WTC11 (cell line): ENCODE data around the gene GOSR2. TPM values are rescaled to one million over a fixed set of nuclear protein-coding genes. Genes with fewer than 3 reads are reported as not detected.

Experiments
- ATAC-seq: fragments of 200-7000 bp; cut with Tn5 transposase; 2 replicates; pipeline ENCODE4 v1.10.0; 2021; ENCODE audit warnings: mild to moderate bottlenecking, moderate library complexity
- CTCF ChIA-PET: fragments of 300-600 bp; sonication (Branson Sonifier 250); formaldehyde crosslinking; loops from one replicate; lab custom pipeline; 2021; ENCODE audit warnings: antibody characterized with exemption; lab: Charles Lee
- POLR2A ChIA-PET: fragments of 350-600 bp; sonication (Branson Sonifier 250); formaldehyde crosslinking; loops from one replicate; lab custom pipeline; 2021; ENCODE audit warnings: antibody characterized with exemption; lab: Charles Lee
- DNase-seq: peaks from one replicate; pipeline ENCODE4 v3.0.0; 2021; ENCODE audit warnings: low spot score
- H3K27ac Mint-ChIP-seq: 2 replicates; pipeline ENCODE4 v1.8.0; 2021; ENCODE audit warnings: mixed read lengths
- H3K27me3 Mint-ChIP-seq: 2 replicates; pipeline ENCODE4 v1.8.0; 2021; ENCODE audit warnings: low read depth, mild to moderate bottlenecking, moderate library complexity, mixed read lengths
- H3K36me3 Mint-ChIP-seq: 2 replicates; pipeline ENCODE4 v1.8.0; 2021; ENCODE audit warnings: mixed read lengths
- H3K4me1 Mint-ChIP-seq: 2 replicates; pipeline ENCODE4 v1.8.0; 2022; ENCODE audit warnings: mixed read lengths
- H3K4me3 Mint-ChIP-seq: 2 replicates; pipeline ENCODE4 v1.8.0; 2021; ENCODE audit warnings: mild to moderate bottlenecking, moderate library complexity, mixed read lengths
- H3K9me3 Mint-ChIP-seq: 2 replicates; pipeline ENCODE4 v1.8.0; 2021; ENCODE audit warnings: mixed read lengths
- ATF1 ChIP-seq: sonication (generic); formaldehyde crosslinking; IDR thresholded peaks from 2 replicates; pipeline ENCODE4 v1.8.1; 2023; ENCODE audit warnings: mild to moderate bottlenecking, moderate library complexity, missing genetic modification reagents
- ELF4 ChIP-seq: sonication (generic); formaldehyde crosslinking; IDR thresholded peaks from 2 replicates; pipeline ENCODE4 v1.8.1; 2022; ENCODE audit warnings: low read depth, mild to moderate bottlenecking, moderate library complexity, missing genetic modification reagents
- EMX1 ChIP-seq: fragments of 250-450 bp; sonication (Bioruptor Pico); IDR thresholded peaks from 2 replicates; pipeline ENCODE4 v1.8.0; 2021; ENCODE audit warnings: mild to moderate bottlenecking
- FOXP1 ChIP-seq: sonication (generic); formaldehyde crosslinking; IDR thresholded peaks from 2 replicates; pipeline ENCODE4 v1.8.0; 2022; ENCODE audit warnings: missing genetic modification reagents, mild to moderate bottlenecking, moderate library complexity, borderline replicate concordance
- PREB ChIP-seq: sonication (generic); formaldehyde crosslinking; IDR thresholded peaks from 2 replicates; pipeline ENCODE4 v1.8.1; 2022; ENCODE audit warnings: mild to moderate bottlenecking, missing genetic modification reagents, moderate library complexity, borderline replicate concordance
- PRRX2 ChIP-seq: fragments of 250-450 bp; sonication (Bioruptor Pico); IDR thresholded peaks from 2 replicates; pipeline ENCODE4 v1.8.0; 2021; ENCODE audit warnings: mild to moderate bottlenecking
- SMAD3 ChIP-seq: sonication (generic); formaldehyde crosslinking; IDR thresholded peaks from 2 replicates; pipeline ENCODE4 v1.8.0; 2022; ENCODE audit warnings: missing genetic modification reagents, mild to moderate bottlenecking, borderline replicate concordance
- TEAD1 ChIP-seq: sonication (generic); formaldehyde crosslinking; IDR thresholded peaks from 2 replicates; pipeline ENCODE4 v1.8.0; 2022; ENCODE audit warnings: mild to moderate bottlenecking, missing genetic modification reagents
- ZNF121 ChIP-seq: sonication (generic); formaldehyde crosslinking; IDR thresholded peaks from 2 replicates; pipeline ENCODE4 v1.8.0; 2023; ENCODE audit warnings: missing genetic modification reagents
- ZNF317 ChIP-seq: sonication (generic); formaldehyde crosslinking; IDR thresholded peaks from 2 replicates; pipeline ENCODE4 v1.8.1; 2023; ENCODE audit warnings: low read depth, mild to moderate bottlenecking, moderate library complexity, missing genetic modification reagents, borderline replicate concordance
- ZNF416 ChIP-seq: fragments of 250-450 bp; sonication (Bioruptor Pico); IDR thresholded peaks from 2 replicates; pipeline ENCODE4 v1.9.0; 2021; ENCODE audit warnings: mild to moderate bottlenecking, inconsistent platforms
- ZNF423 ChIP-seq: fragments of 250-450 bp; sonication (Bioruptor Pico); IDR thresholded peaks from 2 replicates; pipeline ENCODE4 v2.1.2; 2022; ENCODE audit warnings: mild to moderate bottlenecking, moderate library complexity
- total RNA-seq: library from RNA; stranded (reverse); gene quantifications from 3 replicates; pipeline ENCODE4 v1.2.3, GENCODE V29; 2021
- TF ChIP-seq, protein P1 (sequence below): sonication (generic); formaldehyde crosslinking; IDR thresholded peaks from 2 replicates; pipeline ENCODE4 v1.8.1; 2023; ENCODE audit warnings: mild to moderate bottlenecking, missing genetic modification reagents, moderate library complexity
- TF ChIP-seq, protein P2 (sequence below): sonication (generic); formaldehyde crosslinking; IDR thresholded peaks from 2 replicates; pipeline ENCODE4 v1.8.0; 2022; ENCODE audit warnings: missing genetic modification reagents
- TF ChIP-seq, protein P3 (sequence below): fragments of 250-450 bp; sonication (Bioruptor Pico); IDR thresholded peaks from 2 replicates; pipeline ENCODE4 v1.9.0; 2021; ENCODE audit warnings: mild to moderate bottlenecking
- TF ChIP-seq, protein P4 (sequence below): fragments of 200-600 bp; IDR thresholded peaks from 2 replicates; pipeline ENCODE4 v1.8.0; 2022; ENCODE audit warnings: antibody characterized with exemption
- TF ChIP-seq, protein P5 (sequence below): sonication (generic); formaldehyde crosslinking; IDR thresholded peaks from 2 replicates; pipeline ENCODE4 v1.8.0; 2022; ENCODE audit warnings: mild to moderate bottlenecking, missing genetic modification reagents

Gene GOSR2
- total RNA-seq, 1 experiment from 2014 or later, result 45.8 TPM

GRCh38 chr17:46911311-46911710, 11.6 kb upstream of the GOSR2 start:
- CTCF ChIA-PET, result interaction anchor here (1.9 to 2.6 kb wide), 2 partner anchors 31 to 35 kb away, joined by 6 to 7 read pairs; no protein-coding TSS in a partner anchor
- no peak for DNase-seq
- POLR2A ChIA-PET, result no interaction called here
- H3K27me3 Mint-ChIP-seq, result 0 out of 2 replicates have a peak, but pooled peaks cover 3% of the 10 kb centered on the region
- TF ChIP-seq EMX1 (no peak), PREB (CRISPR knock-in tag) (no peak), TEAD1 (CRISPR knock-in tag) (no peak), FOXP1 (CRISPR knock-in tag) (no peak), ZNF121 (no peak), ZNF317 (CRISPR knock-in tag) (no peak), ATF1 (CRISPR knock-in tag) (no peak), SMAD3 (CRISPR knock-in tag) (no peak), ZNF416 (CRISPR knock-in tag) (no peak), ZNF423 (no peak), PRRX2 (CRISPR knock-in tag) (no peak), ELF4 (CRISPR knock-in tag) (no peak)
- TF ChIP-seq, protein P1, sequence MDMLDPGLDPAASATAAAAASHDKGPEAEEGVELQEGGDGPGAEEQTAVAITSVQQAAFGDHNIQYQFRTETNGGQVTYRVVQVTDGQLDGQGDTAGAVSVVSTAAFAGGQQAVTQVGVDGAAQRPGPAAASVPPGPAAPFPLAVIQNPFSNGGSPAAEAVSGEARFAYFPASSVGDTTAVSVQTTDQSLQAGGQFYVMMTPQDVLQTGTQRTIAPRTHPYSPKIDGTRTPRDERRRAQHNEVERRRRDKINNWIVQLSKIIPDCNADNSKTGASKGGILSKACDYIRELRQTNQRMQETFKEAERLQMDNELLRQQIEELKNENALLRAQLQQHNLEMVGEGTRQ (CRISPR knock-in tag), result no peak
- TF ChIP-seq, protein P2, sequence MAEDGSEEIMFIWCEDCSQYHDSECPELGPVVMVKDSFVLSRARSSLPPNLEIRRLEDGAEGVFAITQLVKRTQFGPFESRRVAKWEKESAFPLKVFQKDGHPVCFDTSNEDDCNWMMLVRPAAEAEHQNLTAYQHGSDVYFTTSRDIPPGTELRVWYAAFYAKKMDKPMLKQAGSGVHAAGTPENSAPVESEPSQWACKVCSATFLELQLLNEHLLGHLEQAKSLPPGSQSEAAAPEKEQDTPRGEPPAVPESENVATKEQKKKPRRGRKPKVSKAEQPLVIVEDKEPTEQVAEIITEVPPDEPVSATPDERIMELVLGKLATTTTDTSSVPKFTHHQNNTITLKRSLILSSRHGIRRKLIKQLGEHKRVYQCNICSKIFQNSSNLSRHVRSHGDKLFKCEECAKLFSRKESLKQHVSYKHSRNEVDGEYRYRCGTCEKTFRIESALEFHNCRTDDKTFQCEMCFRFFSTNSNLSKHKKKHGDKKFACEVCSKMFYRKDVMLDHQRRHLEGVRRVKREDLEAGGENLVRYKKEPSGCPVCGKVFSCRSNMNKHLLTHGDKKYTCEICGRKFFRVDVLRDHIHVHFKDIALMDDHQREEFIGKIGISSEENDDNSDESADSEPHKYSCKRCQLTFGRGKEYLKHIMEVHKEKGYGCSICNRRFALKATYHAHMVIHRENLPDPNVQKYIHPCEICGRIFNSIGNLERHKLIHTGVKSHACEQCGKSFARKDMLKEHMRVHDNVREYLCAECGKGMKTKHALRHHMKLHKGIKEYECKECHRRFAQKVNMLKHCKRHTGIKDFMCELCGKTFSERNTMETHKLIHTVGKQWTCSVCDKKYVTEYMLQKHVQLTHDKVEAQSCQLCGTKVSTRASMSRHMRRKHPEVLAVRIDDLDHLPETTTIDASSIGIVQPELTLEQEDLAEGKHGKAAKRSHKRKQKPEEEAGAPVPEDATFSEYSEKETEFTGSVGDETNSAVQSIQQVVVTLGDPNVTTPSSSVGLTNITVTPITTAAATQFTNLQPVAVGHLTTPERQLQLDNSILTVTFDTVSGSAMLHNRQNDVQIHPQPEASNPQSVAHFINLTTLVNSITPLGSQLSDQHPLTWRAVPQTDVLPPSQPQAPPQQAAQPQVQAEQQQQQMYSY (CRISPR knock-in tag), result no peak
- TF ChIP-seq, protein P3, sequence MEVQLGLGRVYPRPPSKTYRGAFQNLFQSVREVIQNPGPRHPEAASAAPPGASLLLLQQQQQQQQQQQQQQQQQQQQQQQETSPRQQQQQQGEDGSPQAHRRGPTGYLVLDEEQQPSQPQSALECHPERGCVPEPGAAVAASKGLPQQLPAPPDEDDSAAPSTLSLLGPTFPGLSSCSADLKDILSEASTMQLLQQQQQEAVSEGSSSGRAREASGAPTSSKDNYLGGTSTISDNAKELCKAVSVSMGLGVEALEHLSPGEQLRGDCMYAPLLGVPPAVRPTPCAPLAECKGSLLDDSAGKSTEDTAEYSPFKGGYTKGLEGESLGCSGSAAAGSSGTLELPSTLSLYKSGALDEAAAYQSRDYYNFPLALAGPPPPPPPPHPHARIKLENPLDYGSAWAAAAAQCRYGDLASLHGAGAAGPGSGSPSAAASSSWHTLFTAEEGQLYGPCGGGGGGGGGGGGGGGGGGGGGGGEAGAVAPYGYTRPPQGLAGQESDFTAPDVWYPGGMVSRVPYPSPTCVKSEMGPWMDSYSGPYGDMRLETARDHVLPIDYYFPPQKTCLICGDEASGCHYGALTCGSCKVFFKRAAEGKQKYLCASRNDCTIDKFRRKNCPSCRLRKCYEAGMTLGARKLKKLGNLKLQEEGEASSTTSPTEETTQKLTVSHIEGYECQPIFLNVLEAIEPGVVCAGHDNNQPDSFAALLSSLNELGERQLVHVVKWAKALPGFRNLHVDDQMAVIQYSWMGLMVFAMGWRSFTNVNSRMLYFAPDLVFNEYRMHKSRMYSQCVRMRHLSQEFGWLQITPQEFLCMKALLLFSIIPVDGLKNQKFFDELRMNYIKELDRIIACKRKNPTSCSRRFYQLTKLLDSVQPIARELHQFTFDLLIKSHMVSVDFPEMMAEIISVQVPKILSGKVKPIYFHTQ, result no peak
- TF ChIP-seq, protein P4, sequence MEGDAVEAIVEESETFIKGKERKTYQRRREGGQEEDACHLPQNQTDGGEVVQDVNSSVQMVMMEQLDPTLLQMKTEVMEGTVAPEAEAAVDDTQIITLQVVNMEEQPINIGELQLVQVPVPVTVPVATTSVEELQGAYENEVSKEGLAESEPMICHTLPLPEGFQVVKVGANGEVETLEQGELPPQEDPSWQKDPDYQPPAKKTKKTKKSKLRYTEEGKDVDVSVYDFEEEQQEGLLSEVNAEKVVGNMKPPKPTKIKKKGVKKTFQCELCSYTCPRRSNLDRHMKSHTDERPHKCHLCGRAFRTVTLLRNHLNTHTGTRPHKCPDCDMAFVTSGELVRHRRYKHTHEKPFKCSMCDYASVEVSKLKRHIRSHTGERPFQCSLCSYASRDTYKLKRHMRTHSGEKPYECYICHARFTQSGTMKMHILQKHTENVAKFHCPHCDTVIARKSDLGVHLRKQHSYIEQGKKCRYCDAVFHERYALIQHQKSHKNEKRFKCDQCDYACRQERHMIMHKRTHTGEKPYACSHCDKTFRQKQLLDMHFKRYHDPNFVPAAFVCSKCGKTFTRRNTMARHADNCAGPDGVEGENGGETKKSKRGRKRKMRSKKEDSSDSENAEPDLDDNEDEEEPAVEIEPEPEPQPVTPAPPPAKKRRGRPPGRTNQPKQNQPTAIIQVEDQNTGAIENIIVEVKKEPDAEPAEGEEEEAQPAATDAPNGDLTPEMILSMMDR, result no peak
- TF ChIP-seq, protein P5, sequence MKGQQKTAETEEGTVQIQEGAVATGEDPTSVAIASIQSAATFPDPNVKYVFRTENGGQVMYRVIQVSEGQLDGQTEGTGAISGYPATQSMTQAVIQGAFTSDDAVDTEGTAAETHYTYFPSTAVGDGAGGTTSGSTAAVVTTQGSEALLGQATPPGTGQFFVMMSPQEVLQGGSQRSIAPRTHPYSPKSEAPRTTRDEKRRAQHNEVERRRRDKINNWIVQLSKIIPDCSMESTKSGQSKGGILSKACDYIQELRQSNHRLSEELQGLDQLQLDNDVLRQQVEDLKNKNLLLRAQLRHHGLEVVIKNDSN, result no peak
- TF ChIP-seq, all 79 proteins: peak for 0
- H3K4me3 Mint-ChIP-seq, result no peak overlapping the region
- no peaks in the 10 kb centered on the region for H3K36me3 Mint-ChIP-seq
- H3K27ac Mint-ChIP-seq, result no peak overlapping the region
- no peak for ATAC-seq
- H3K9me3 Mint-ChIP-seq, result no peaks in the 10 kb centered on the region; the same call in 1 of the 2 replicates
- H3K4me1 Mint-ChIP-seq, result no peaks in the 10 kb centered on the region
